Measurements from ENCODE around the gene CLDND2.

GRCh38 chr19:51318687-51319648 lies 49.8 kb downstream of the CLDND2 start:
- TF ChIP-seq CTCF (conservative IDR thresholded peaks at IDR 0.05; ENCODE audit: low read depth, low read length): no peak
- TF ChIP-seq MAZ (IDR thresholded peaks at IDR 0.05; ENCODE audit: borderline replicate concordance, low read depth, low read length): no peak
- TF ChIP-seq POLR2A (IDR thresholded peaks at IDR 0.05; ENCODE audit: low read depth, low read length): no peak
- no peak for TF ChIP-seq RFX5 (IDR thresholded peaks at IDR 0.05; ENCODE audit: low read depth, low read length)
- no peak for TF ChIP-seq SMC3 (IDR thresholded peaks at IDR 0.05; ENCODE audit: low read depth, low read length)
- TF ChIP-seq RAD21 (IDR thresholded peaks at IDR 0.05; ENCODE audit: low read length): no peak
- no peak for TF ChIP-seq RCOR1 (IDR thresholded peaks at IDR 0.05; ENCODE audit: insufficient replicate concordance, low read length)
- TF ChIP-seq USF2 (IDR thresholded peaks at IDR 0.05; ENCODE audit: low read depth, low read length): no peak
- TF ChIP-seq CEBPB (IDR thresholded peaks at IDR 0.05; ENCODE audit: low read depth, low read length): no peak
- TF ChIP-seq FOS (IDR thresholded peaks at IDR 0.05; ENCODE audit: low read depth, low read length): no peak
- no peak for TF ChIP-seq MXI1 (IDR thresholded peaks at IDR 0.05; ENCODE audit: borderline replicate concordance, low read depth, low read length)
- TF ChIP-seq BHLHE40 (IDR thresholded peaks at IDR 0.05; ENCODE audit: low read depth, low read length): no peak
- no peak for TF ChIP-seq MAFK (IDR thresholded peaks at IDR 0.05; ENCODE audit: low read depth, low read length)
